Subcutaneous abdominal adipose tissue (tissue), 5 donors: ENCODE data around the gene SH3YL1.

ENCODE experiments used
- H3K27ac ChIP-seq: one replicate; pipeline ENCODE4 v1.7.0; 2013; ENCODE audit warnings: low read depth, mild to moderate bottlenecking, inconsistent platforms, low read length, moderate library complexity
- H3K27me3 ChIP-seq, 5 donors: one replicate each; pipeline ENCODE4 v1.7.0; 2013; ENCODE audit warnings: low read length in 5 of 5, inconsistent platforms in 1 of 5; ENCODE audit not compliant: control insufficient read depth in 5 of 5, insufficient read depth in 4 of 5
- H3K36me3 ChIP-seq, 5 donors: one replicate each; pipeline ENCODE4 v1.7.0; 2013; ENCODE audit warnings: low read length in 5 of 5; ENCODE audit not compliant: control insufficient read depth in 5 of 5, insufficient read depth in 5 of 5
- H3K4me1 ChIP-seq, 5 donors: one replicate each; pipeline ENCODE4 v1.7.0; 2013; ENCODE audit warnings: low read length in 5 of 5, mild to moderate bottlenecking in 3 of 5, moderate library complexity in 1 of 5; ENCODE audit not compliant: control insufficient read depth in 5 of 5, insufficient read depth in 5 of 5
- H3K4me3 ChIP-seq, 5 donors: one replicate each; pipeline ENCODE4 v1.7.0; 2013; ENCODE audit warnings: low read length in 5 of 5, low read depth in 1 of 5
- H3K9ac ChIP-seq, 5 donors: one replicate each; pipeline ENCODE4 v1.7.0; 2013; ENCODE audit warnings: low read length in 5 of 5, mild to moderate bottlenecking in 4 of 5, moderate library complexity in 3 of 5
- H3K9me3 ChIP-seq, 5 donors: one replicate each; pipeline ENCODE4 v1.7.0; 2013; ENCODE audit warnings: low read length in 5 of 5; ENCODE audit not compliant: control insufficient read depth in 5 of 5
- donor health status: healthy.
- donor health status: healthy.
- donor health status: healthy.
- donor health status: healthy.
- donor health status: healthy.

The SH3YL1 gene

DNA sequence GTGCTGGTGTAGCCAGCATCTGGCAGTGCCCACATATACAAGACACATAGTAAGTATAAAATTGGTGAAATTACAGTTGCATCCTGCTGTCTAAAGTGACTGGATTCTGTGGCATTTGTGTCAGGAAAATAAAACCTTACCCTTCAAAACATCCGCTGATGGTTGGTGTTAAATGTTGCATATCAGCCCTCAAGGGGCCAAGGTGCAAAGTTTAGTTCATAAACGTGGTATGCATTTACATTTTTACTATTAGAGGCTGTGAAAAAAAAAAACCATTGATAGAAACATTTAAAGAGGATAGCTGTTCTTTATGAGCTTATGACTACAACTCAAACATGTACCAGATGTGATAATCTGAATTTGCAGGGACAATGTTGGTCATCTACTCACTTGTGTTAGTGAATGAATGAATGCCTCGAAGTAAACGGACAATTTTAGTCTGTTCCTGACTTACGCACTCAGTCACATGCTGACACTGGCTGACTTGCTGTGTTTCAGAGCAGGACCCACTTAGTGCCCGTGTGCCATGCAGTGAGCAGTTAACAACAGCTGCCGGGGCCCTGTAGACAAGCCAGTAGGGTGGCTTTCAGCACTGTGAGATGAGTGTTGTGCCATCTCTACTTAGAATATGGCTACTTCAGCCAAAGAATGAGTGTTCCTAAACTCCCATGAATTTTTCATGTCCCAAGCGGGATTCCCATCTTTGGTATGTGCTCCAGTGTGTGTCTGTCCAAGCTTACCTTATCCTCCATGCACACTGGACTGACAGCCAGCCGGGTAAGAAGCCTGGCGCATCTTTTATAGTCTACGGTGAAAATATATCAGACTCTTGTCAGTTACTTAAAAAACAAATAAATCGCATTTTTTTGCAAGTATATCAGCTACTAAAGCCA, 18.8 kb upstream of the SH3YL1 start:
- no peak overlapping the region for H3K9ac ChIP-seq
- H3K27me3 ChIP-seq, result peaks cover 0 to 7% (median 4%) of the 10 kb centered on the region in 5 donors
- H3K9me3 ChIP-seq, result no peaks in the 10 kb centered on the region
- H3K4me3 ChIP-seq, result no peak overlapping the region
- H3K4me1 ChIP-seq, result peaks cover 0 to 16% (median 11%) of the 10 kb centered on the region in 5 donors
- H3K27ac ChIP-seq, result no peak overlapping the region
- H3K36me3 ChIP-seq, result peaks cover 14 to 48% (median 35%) of the 10 kb centered on the region in 5 donors

DNA sequence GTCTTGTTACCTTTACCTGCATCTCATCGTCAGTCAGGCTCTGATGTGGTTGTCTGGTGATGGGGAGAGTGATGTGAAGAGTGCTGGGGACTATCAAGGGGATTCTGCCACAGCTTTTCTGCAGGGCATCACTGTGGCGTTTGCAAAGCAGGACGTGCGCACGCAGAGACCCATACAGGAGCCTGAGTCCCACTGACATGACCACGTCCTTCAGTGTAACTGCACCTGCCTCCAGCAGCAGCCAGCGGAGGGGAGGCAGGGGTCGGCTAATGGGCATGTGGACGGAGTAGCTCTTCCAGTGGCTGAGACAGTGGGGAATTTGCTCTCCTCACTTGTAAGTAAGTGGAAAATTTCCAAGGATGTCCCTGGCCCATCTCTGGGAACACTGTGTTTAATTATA, 17.5 kb upstream of the SH3YL1 start:
- Histone ChIP-seq H3K27ac (no peak overlapping the region), H3K9ac (no peak overlapping the region), H3K4me3 (no peak overlapping the region), H3K27me3 (peaks cover 0 to 3% (median 0%) of the 10 kb centered on the region in 5 donors), H3K4me1 (peaks cover 0 to 7% (median 5%) of the 10 kb centered on the region in 5 donors), H3K9me3 (no peaks in the 10 kb centered on the region), H3K36me3 (peaks cover 14 to 57% (median 44%) of the 10 kb centered on the region in 5 donors)

DNA sequence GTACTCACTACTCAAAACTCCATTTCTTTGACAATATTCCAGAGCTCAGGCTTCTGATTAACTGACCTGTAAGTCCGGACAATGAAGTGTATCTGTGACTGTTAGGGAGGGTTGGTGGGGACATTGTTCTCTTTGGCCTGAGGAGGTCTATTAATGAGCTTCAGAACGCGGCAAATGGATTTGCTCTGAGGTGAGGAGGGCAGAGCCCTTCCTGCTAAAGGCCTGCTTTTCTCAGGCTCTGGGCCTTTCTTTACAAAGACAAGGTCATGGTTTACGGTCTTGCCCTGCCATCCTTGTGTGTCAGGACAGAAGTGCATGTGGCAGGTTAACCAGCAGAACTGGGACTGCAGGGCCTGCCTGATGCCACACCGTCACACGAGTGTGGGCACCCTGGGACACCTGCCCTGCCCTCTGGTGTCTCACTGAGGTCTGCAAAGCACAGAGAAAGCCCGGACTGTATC, 16.8 kb upstream of the SH3YL1 start:
- H3K27me3 ChIP-seq, result peaks cover 0 to 2% (median 0%) of the 10 kb centered on the region in 5 donors
- no peaks in the 10 kb centered on the region for H3K9me3 ChIP-seq
- H3K4me1 ChIP-seq, result peaks cover 0 to 5% (median 3%) of the 10 kb centered on the region in 5 donors
- no peak overlapping the region for H3K27ac ChIP-seq
- peaks cover 14 to 63% (median 48%) of the 10 kb centered on the region in 5 donors for H3K36me3 ChIP-seq
- no peak overlapping the region for H3K9ac ChIP-seq
- H3K4me3 ChIP-seq, result no peak overlapping the region

DNA sequence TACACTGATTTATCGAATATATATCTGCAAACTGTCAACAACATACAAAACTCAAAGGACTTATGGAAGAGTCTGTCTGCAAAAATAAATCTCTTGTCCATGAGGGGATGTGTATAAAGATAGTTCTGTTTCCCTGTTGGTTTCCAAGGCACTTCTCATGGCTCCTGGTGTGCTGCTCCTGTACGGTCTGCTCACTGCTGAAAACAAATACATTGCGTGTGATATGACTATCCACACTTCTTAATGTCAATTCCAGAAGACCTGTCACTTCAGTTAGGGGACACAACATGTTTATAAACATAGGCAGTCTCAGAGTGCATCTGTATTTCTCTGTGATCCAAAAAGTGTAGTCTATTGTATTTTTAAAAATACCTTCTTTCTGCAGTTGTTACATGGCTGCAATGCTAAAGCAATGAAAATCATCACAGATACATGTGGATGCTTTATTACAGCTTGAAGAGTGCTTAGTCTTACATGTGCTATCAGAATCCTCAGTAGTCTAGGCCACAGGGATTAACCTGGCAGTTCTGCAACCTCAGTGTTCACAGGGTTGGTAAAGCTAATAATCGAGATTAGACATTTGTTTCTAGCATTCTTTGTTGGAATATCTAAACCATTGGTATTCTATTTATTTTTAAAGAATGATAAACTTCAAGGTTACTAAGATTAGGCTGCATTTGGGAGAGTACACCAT, 16.3 kb upstream of the SH3YL1 start:
- H3K36me3 ChIP-seq, result peaks cover 14 to 67% (median 51%) of the 10 kb centered on the region in 5 donors
- peaks cover 0 to under 1% (median 0%) of the 10 kb centered on the region in 5 donors for H3K4me1 ChIP-seq
- no peaks in the 10 kb centered on the region for H3K9me3 ChIP-seq
- H3K27ac ChIP-seq, result no peak overlapping the region
- H3K27me3 ChIP-seq, result no peaks in the 10 kb centered on the region
- no peak overlapping the region for H3K4me3 ChIP-seq
- no peak overlapping the region for H3K9ac ChIP-seq

DNA sequence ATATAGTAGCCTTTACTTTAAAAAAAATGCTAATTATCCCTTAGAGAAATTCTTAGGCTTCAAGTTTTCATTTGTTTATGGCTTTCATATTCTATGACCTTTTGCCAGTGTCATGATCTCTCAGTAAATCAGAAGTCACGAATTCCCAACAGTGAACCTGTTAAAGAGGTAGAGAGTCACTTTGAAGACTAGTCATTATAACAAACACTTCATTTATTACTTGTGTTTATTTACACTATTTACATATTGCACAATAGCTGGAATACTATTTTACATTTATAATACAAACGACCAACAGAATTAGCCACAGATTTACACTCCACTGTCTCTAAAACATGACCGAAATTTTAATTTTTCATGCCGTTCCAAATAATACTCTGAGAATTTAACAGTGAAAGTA, 15.5 kb upstream of the SH3YL1 start:
- H3K27ac ChIP-seq, result no peak overlapping the region
- H3K9me3 ChIP-seq, result no peaks in the 10 kb centered on the region
- no peak overlapping the region for H3K9ac ChIP-seq
- no peaks in the 10 kb centered on the region for H3K27me3 ChIP-seq
- no peaks in the 10 kb centered on the region for H3K4me1 ChIP-seq
- H3K36me3 ChIP-seq, result peaks cover 14 to 67% (median 53%) of the 10 kb centered on the region in 5 donors
- H3K4me3 ChIP-seq, result no peak overlapping the region

DNA sequence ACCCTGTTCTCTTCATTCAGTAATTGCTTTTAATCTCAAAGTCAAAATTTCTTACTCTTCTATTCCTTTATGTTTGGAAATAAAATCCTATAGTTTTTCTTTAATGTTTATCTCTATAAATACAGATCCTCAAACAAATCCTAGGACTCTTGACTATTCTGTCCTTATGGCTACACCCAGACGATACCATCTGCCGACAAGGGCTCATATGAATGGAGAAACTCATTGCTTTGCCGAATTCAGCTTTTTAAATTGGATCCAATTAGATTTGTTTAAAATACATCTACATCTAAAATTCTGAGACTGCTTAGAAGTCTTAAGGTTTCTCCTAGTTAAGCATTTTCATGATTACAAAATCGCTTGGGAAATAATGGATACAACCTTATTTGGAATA, 15.1 kb upstream of the SH3YL1 start:
- no peaks in the 10 kb centered on the region for H3K9me3 ChIP-seq
- H3K27me3 ChIP-seq, result no peaks in the 10 kb centered on the region
- H3K4me3 ChIP-seq, result no peak overlapping the region
- H3K9ac ChIP-seq, result no peak overlapping the region
- no peak overlapping the region for H3K27ac ChIP-seq
- H3K4me1 ChIP-seq, result no peaks in the 10 kb centered on the region
- H3K36me3 ChIP-seq, result peaks cover 14 to 67% (median 53%) of the 10 kb centered on the region in 5 donors

DNA sequence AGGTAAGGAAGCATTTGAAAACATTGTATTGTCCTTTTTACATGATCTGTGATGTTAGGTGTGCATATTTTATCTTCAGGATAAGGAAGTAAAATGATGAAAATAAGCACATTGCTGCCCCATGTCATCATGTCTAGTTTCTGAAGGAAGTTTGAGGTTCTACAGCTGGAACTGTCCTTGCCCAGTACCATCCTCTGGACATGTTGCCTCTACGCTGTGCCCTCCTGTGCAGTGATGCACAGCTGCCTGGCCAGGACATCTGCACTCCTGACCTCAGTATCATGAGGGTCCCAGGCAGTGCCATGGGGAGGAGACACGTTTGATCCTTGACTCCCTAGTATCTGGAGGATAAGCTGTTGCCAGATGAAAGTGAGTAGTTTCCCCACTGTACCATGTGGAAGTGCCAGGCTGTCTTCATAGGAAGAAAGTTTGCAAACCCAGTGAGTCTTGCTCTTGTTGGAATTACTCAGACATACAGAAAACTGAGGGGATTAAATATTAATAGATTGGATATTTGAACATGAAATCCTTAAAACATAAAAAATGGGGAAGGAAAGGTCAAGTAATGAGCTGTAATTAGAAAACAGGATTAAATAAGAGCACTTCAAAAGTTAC, 14.6 kb upstream of the SH3YL1 start:
- no peaks in the 10 kb centered on the region for H3K9me3 ChIP-seq
- H3K4me3 ChIP-seq, result no peak overlapping the region
- no peak overlapping the region for H3K9ac ChIP-seq
- no peaks in the 10 kb centered on the region for H3K4me1 ChIP-seq
- H3K27me3 ChIP-seq, result no peaks in the 10 kb centered on the region
- H3K27ac ChIP-seq, result no peak overlapping the region
- H3K36me3 ChIP-seq, result peaks cover 14 to 68% (median 53%) of the 10 kb centered on the region in 5 donors

DNA sequence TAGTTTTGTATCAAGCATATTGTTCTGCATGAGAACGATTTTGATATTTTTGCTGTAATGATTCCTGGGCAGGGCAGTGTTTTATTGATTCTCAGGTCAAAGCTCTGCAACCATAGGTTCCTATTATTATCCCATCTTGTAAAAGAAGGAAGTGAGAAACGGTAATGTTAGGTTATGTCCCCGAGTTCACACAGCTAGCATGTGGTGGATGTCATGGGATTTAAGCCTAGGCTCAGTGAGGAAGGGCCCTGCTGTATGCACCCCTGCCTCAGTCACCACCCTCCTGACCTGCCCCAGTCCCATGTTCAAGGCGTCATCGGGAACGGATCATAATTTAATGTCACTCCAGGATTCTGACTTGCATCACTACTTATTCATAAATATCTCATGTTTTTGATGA, 11.6 kb upstream of the SH3YL1 start:
- Histone ChIP-seq H3K9ac (no peak overlapping the region), H3K27ac (no peak overlapping the region), H3K27me3 (no peaks in the 10 kb centered on the region), H3K4me1 (no peaks in the 10 kb centered on the region), H3K9me3 (no peaks in the 10 kb centered on the region), H3K4me3 (no peak overlapping the region), H3K36me3 (peaks cover 13 to 57% (median 47%) of the 10 kb centered on the region in 5 donors)

DNA sequence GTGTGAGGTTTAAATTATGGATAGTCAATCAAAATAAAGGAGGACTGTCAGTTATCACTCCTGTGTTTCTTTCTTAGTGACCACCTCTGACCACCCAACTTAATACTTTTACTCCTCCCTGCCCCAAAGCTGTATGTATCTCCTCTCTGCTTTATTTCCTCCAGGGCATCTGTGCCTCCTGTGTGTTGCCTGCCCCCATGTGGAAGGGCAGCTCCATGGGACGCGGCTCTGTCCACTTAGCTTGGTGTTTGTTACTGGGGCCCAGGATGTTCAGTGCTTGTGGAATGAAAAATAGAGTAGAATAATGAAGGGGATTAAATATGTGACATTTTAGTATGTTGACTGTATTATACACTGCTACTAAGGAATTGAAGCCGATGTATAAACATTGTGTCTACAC, 10.7 kb upstream of the SH3YL1 start:
- Histone ChIP-seq H3K4me1 (peaks cover 0 to 4% (median 0%) of the 10 kb centered on the region in 5 donors), H3K4me3 (no peak overlapping the region), H3K9ac (no peak overlapping the region), H3K27me3 (no peaks in the 10 kb centered on the region), H3K36me3 (peaks cover 8 to 52% (median 41%) of the 10 kb centered on the region in 5 donors), H3K9me3 (no peaks in the 10 kb centered on the region), H3K27ac (no peak overlapping the region)
